ENCODE measurements around the gene ANKRD36.

- TF ChIP-seq, protein P1, sequence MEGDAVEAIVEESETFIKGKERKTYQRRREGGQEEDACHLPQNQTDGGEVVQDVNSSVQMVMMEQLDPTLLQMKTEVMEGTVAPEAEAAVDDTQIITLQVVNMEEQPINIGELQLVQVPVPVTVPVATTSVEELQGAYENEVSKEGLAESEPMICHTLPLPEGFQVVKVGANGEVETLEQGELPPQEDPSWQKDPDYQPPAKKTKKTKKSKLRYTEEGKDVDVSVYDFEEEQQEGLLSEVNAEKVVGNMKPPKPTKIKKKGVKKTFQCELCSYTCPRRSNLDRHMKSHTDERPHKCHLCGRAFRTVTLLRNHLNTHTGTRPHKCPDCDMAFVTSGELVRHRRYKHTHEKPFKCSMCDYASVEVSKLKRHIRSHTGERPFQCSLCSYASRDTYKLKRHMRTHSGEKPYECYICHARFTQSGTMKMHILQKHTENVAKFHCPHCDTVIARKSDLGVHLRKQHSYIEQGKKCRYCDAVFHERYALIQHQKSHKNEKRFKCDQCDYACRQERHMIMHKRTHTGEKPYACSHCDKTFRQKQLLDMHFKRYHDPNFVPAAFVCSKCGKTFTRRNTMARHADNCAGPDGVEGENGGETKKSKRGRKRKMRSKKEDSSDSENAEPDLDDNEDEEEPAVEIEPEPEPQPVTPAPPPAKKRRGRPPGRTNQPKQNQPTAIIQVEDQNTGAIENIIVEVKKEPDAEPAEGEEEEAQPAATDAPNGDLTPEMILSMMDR (IDR thresholded peaks at IDR 0.05; ENCODE audit: low read depth, low read length, poor library complexity, severe bottlenecking): no peak
- TF ChIP-seq EZH2phosphoT487 (IDR thresholded peaks at IDR 0.05; ENCODE audit: borderline replicate concordance, low read length): no peak
Measured at GRCh38 chr2:97067279-97068004, 45.5 kb upstream of the ANKRD36 start.
